ENCODE measurements around the gene MYNN.
"Not testable (repeated sequence)": the region's sequence is repeated elsewhere in the genome, so short reads cannot be mapped to it uniquely, and the experiment has no call there.

MYNN gene

GRCh38 chr3:169772897-169773816, at the start of gene MYNN:
TSS of gene MYNN (plus strand) at chr3:169773396. CDS start at chr3:169774296, 900 bp downstream.
- peak; percentile 71 for DNase-seq

GRCh38 chr3:169731857-169732256, 41.3 kb upstream of the MYNN start:
- DNase-seq = not testable (repeated sequence)

GRCh38 chr3:169739067-169739466, 34.1 kb upstream of the MYNN start:
- DNase-seq = no peak

GRCh38 chr3:169744366-169745054, 28.7 kb upstream of the MYNN start:
- no peak for DNase-seq

GRCh38 chr3:169746924-169747323, 26.3 kb upstream of the MYNN start:
- no peak for DNase-seq

GRCh38 chr3:169748670-169749069, 24.5 kb upstream of the MYNN start:
- no peak for DNase-seq

GRCh38 chr3:169750665-169751064, 22.5 kb upstream of the MYNN start:
- no peak for DNase-seq

GRCh38 chr3:169751875-169752274, 21.3 kb upstream of the MYNN start:
- no peak for DNase-seq

- no peak for DNase-seq
These were observed 18.5 kb upstream of the MYNN start for GRCh38 chr3:169754711-169755110.

GRCh38 chr3:169755488-169755887, 17.7 kb upstream of the MYNN start:
- DNase-seq = no peak

- no peak for DNase-seq
These were observed 14.7 kb upstream of the MYNN start for GRCh38 chr3:169758359-169758994.

GRCh38 chr3:169759256-169759655, 13.9 kb upstream of the MYNN start:
- DNase-seq = no peak

- no peak for DNase-seq
These were observed 12.7 kb upstream of the MYNN start for GRCh38 chr3:169760479-169760878.

- DNase-seq = peak; percentile 64
These were observed 8.8 kb upstream of the MYNN start for GRCh38 chr3:169764312-169764881.

GRCh38 chr3:169764882-169765612, 8.1 kb upstream of the MYNN start, which contains the start of gene TERC:
TSS of gene TERC (minus strand) at chr3:169765060.
- DNase-seq = peak; percentile 71

GRCh38 chr3:169769287-169770181, 3.7 kb upstream of the MYNN start, which contains the start of gene ACTRT3:
TSS of gene ACTRT3 (minus strand) at chr3:169769561. CDS start at chr3:169769520, 41 bp downstream.
- DNase-seq = no peak

GRCh38 chr3:169771497-169772304, 1.5 kb upstream of the MYNN start:
- DNase-seq = peak; percentile 84

- peak; percentile 56 for DNase-seq
These were observed 795 bp upstream of the MYNN start for GRCh38 chr3:169772305-169772896.

GRCh38 chr3:169774186-169774585, 990 bp downstream of the MYNN start:
- DNase-seq = no peak

GRCh38 chr3:169777822-169778221, 4.6 kb downstream of the MYNN start:
- DNase-seq = no peak

Data from GF-D8 (cell line).